Fibroblast of lung (primary cell): Measurements from ENCODE around the gene MYO7A.

Source experiments
- EZH2 ChIP-seq: IDR thresholded peaks from 2 replicates; pipeline ENCODE4 v1.5.1; 2012; ENCODE audit warnings: low read length, control low read depth, mild to moderate bottlenecking; ENCODE audit errors: missing control alignments
- TF ChIP-seq, protein P1 (sequence below), 2 donors: IDR thresholded peaks in 1 of 2; conservative IDR thresholded peaks in 1 of 2; 1 replicate in 1 of 2; 2 replicates in 1 of 2; pipeline ENCODE4 v1.5.1; 2011 to 2012; ENCODE audit warnings: low read length in 2 of 2, control low read depth in 1 of 2, inconsistent platforms in 1 of 2, low read depth in 1 of 2, mild to moderate bottlenecking in 1 of 2

DNA sequence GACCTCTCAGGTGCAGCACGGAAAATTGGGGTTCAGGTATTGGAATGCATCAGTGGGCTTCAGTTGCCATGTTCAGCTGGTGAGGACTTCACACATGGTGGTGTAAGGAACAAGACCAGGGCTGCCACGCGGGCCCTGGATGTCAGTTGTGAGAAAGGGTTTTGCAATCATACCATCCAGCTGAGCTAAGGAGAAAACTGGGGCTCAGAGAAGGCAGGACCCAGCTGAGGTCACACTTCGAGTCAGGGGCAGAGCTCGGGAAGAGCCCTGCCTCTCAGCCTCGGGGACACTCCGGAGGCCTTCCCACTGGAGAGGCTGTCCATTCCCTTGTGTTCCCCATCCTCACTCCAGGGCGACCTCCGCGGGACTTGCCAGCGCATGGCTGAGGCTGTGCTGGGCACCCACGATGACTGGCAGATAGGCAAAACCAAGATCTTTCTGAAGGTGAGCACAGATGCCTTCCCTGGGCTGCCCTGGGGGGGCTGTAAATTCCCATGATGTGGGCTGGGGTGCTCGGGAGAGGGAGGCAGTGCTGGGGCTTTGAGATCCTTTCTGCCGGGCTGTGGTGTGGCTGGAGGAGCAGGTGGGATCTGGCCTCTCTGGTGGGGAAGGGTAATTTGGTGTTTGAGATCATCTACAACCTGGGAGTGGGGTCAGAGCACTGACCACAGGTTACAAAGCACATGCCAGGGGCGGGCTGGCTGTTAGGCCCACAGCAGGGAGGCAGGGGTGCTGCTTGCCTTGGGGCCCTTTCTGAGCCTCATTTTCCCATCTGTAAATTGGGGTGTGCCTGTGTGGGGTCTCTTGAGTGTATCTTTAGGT lies 47.2 kb downstream of the MYO7A start:
- TF ChIP-seq, protein P1, sequence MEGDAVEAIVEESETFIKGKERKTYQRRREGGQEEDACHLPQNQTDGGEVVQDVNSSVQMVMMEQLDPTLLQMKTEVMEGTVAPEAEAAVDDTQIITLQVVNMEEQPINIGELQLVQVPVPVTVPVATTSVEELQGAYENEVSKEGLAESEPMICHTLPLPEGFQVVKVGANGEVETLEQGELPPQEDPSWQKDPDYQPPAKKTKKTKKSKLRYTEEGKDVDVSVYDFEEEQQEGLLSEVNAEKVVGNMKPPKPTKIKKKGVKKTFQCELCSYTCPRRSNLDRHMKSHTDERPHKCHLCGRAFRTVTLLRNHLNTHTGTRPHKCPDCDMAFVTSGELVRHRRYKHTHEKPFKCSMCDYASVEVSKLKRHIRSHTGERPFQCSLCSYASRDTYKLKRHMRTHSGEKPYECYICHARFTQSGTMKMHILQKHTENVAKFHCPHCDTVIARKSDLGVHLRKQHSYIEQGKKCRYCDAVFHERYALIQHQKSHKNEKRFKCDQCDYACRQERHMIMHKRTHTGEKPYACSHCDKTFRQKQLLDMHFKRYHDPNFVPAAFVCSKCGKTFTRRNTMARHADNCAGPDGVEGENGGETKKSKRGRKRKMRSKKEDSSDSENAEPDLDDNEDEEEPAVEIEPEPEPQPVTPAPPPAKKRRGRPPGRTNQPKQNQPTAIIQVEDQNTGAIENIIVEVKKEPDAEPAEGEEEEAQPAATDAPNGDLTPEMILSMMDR (conservative IDR thresholded peaks at IDR 0.05 in 1 of 2, IDR thresholded peaks at IDR 0.05 in 1 of 2; ENCODE audit: low read depth in 1 of 2, low read length in 2 of 2), result no peak
- no peak for TF ChIP-seq EZH2
